Measurements from ENCODE around the gene UMPS.

The UMPS gene

DNA sequence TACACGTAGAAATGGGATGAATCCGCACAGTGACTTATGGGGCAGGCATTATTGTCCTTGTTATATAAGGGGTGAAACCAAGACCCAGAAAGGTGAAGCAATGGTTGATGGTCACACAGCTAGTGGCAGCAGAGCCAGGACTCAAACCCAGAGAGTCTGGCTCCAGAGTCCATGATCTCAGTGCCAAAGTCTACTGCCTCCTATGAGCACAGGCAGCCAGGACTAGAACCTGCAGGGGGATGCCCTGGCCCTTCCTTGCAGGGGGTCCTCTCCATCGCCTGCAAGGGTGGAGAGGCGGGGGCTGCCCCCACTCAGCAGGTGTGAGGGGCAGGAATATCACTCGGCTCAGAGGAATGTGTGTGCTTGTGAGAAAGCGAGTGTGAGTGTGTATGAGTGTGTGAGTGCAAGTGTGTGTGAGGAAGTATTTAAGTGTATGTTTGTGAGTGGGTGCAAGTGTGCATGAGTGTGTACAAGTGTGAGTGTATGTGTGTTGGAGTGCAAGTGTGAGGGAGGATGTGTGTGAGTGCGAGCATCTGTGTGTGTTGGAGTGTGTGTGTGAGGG lies 44.7 kb downstream of the UMPS start:
- TF ChIP-seq, protein P1, sequence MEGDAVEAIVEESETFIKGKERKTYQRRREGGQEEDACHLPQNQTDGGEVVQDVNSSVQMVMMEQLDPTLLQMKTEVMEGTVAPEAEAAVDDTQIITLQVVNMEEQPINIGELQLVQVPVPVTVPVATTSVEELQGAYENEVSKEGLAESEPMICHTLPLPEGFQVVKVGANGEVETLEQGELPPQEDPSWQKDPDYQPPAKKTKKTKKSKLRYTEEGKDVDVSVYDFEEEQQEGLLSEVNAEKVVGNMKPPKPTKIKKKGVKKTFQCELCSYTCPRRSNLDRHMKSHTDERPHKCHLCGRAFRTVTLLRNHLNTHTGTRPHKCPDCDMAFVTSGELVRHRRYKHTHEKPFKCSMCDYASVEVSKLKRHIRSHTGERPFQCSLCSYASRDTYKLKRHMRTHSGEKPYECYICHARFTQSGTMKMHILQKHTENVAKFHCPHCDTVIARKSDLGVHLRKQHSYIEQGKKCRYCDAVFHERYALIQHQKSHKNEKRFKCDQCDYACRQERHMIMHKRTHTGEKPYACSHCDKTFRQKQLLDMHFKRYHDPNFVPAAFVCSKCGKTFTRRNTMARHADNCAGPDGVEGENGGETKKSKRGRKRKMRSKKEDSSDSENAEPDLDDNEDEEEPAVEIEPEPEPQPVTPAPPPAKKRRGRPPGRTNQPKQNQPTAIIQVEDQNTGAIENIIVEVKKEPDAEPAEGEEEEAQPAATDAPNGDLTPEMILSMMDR (IDR thresholded peaks at IDR 0.05; ENCODE audit: insufficient read depth, low read length, poor library complexity, severe bottlenecking) = no peak
- DNase-seq (ENCODE audit: extremely low read depth, insufficient read length) = no peak
- no peaks in the 10 kb centered on the region for H3K36me3 ChIP-seq (ENCODE audit: control insufficient read depth, insufficient read depth, low read length)

DNA sequence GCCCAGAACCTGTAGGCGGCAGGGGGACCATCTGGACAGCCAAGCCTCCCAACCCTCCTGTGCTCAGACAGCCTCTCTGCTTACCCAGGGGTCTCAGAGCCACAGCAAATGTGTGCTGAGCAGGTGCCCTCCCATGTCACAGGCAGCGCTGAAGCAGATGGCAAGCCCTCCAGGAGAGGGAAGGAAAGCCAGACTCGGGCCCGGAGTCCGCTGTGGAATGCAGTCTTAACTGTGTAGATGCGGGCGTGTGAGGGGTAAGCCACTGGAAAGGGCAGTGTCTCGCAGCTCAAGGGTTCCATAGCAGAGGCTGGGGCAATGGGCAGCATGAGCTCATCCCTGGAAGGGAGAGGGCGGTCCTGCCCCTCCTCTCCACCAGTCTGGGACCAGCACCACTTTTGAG lies 45.6 kb downstream of the UMPS start:
- Histone ChIP-seq H3K27me3 (replicated peaks; ENCODE audit: control insufficient read depth, insufficient read depth, low read length) (no peaks in the 10 kb centered on the region), H3K36me3 (ENCODE audit: control insufficient read depth, insufficient read depth, low read length) (no peaks in the 10 kb centered on the region), H3K4me3 (replicated peaks; ENCODE audit: low read depth, low read length) (no peak overlapping the region)
- TF ChIP-seq, protein P1 (IDR thresholded peaks at IDR 0.05; ENCODE audit: insufficient read depth, low read length, poor library complexity, severe bottlenecking) = no peak
- no peak for DNase-seq (ENCODE audit: extremely low read depth, insufficient read length)

More for the DNA sequence above, 44.7 kb downstream of the UMPS start:
- no peaks in the 10 kb centered on the region for H3K27me3 ChIP-seq (replicated peaks; ENCODE audit: control insufficient read depth, insufficient read depth, low read length)
- H3K4me3 ChIP-seq (replicated peaks; ENCODE audit: low read depth, low read length) = no peak overlapping the region

DNA sequence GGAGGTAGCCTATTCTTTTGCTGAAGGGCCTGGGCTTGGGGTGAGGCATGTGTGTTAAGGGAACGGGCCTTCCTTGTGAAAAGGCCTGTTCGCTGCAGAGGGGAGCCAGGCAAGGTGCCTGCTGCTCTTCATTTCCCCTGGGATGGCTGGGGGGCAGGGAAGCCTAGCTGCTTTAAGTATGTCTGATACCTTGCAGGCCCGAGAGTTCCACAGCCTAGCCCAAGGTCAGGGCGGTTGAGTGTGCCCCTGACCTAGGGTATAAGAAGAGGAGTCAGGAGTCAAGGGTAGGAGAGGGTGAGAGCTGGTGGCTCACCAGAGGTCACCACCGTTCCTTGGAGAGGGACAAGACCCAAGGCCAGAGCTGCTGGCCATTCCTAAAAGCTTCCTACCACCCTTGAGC lies 46.6 kb downstream of the UMPS start:
- Histone ChIP-seq H3K27me3 (replicated peaks; ENCODE audit: control insufficient read depth, insufficient read depth, low read length) (no peaks in the 10 kb centered on the region), H3K36me3 (ENCODE audit: control insufficient read depth, insufficient read depth, low read length) (no peaks in the 10 kb centered on the region), H3K4me3 (replicated peaks; ENCODE audit: low read depth, low read length) (no peak overlapping the region)
- TF ChIP-seq, protein P1 (IDR thresholded peaks at IDR 0.05; ENCODE audit: insufficient read depth, low read length, poor library complexity, severe bottlenecking) = no peak
- no peak for DNase-seq (ENCODE audit: extremely low read depth, insufficient read length)

DNA sequence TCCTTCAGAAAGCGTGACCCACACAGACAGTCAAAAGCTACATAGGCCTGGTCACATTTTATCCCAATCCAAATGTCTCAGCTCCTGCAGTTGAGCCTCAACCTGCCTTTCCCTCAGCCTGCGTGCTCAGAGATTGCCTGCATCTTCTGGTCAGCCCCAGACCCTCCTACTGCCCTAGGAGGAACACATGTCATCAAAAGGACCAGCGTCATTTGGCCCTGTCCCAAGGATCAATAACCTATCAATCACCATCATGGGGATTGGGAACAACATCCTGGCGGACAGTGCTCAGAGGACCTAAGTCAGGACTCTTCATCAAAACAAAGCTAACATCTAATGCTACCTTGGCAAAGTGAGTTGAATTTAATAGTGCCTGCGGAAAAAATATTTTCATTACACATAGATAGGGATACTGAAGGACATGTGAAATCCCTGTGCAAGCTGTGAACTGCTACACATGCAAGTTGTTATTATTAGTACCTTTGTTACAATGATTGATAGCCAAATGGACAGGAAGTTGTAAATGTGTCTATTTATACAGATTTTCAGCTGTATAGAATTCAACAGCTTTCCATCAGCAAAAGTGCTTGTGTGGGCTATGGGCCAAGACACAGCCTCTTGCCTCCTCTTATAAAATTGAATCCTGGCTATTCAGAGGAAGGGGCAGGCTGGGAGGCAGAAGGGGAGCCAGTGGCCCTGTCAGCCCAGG lies 47.7 kb downstream of the UMPS start:
- no peak for DNase-seq (ENCODE audit: extremely low read depth, insufficient read length)
- Histone ChIP-seq H3K27me3 (replicated peaks; ENCODE audit: control insufficient read depth, insufficient read depth, low read length) (no peaks in the 10 kb centered on the region), H3K4me3 (replicated peaks; ENCODE audit: low read depth, low read length) (no peak overlapping the region), H3K36me3 (ENCODE audit: control insufficient read depth, insufficient read depth, low read length) (no peaks in the 10 kb centered on the region)
- TF ChIP-seq, protein P1 (IDR thresholded peaks at IDR 0.05; ENCODE audit: insufficient read depth, low read length, poor library complexity, severe bottlenecking) = no peak

DNA sequence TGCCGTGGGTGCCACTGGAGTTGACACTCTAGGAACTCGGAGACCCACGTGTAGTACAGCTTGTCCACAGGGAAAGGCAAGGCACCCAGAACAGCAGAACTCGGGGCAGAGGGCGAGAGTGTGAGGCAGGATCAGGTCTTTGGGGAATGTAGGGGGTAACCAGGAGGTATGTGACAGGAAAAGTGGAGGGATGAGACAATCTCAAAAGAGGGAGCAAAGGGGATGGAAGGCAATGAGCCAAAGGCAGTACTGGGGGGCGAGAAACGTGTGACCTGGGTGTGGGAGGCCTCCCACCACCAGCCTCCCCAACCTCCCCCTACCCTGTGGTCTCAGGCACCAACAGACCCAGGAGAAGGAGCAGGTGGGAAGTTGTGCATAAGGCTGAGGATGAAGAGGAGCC lies 48.9 kb downstream of the UMPS start:
- DNase-seq (ENCODE audit: extremely low read depth, insufficient read length) = no peak
- TF ChIP-seq, protein P1 (IDR thresholded peaks at IDR 0.05; ENCODE audit: insufficient read depth, low read length, poor library complexity, severe bottlenecking) = no peak
- H3K27me3 ChIP-seq (replicated peaks; ENCODE audit: control insufficient read depth, insufficient read depth, low read length) = no peaks in the 10 kb centered on the region
- no peak overlapping the region for H3K4me3 ChIP-seq (replicated peaks; ENCODE audit: low read depth, low read length)
- no peaks in the 10 kb centered on the region for H3K36me3 ChIP-seq (ENCODE audit: control insufficient read depth, insufficient read depth, low read length)

All from GM06990 (cell line).